MCF 10A (cell line): ENCODE results near the gene XPO4. TPM values are rescaled to one million over a fixed set of nuclear protein-coding genes. Genes with fewer than 3 reads are reported as not detected.

ENCODE experiments used
- BruUV-seq: library from RNA; stranded (reverse); fragments of 400-500 nt; replicated peaks from 2 replicates; lab custom pipeline; 2021; lab: Mats Ljungman, UMichigan
- CTCF ChIA-PET: fragments of 300-600 bp; sonication (Branson Sonifier 250); formaldehyde crosslinking; extraction: SDS; loops from one replicate; lab custom pipeline; 2021; ENCODE audit warnings: antibody characterized with exemption, inconsistent platforms; lab: Yijun Ruan, JAX
- POLR2A ChIA-PET: fragments of 300-600, 350-650 bp; sonication (Branson Sonifier 250); formaldehyde crosslinking; extraction: SDS; loops from one replicate; lab custom pipeline; 2020; ENCODE audit warnings: antibody characterized with exemption, inconsistent platforms; lab: Yijun Ruan, JAX
- DNase-seq: peaks from one replicate; pipeline ENCODE4 v3.0.0-alpha.2; 2018; ENCODE audit not compliant: unreplicated experiment
- H3K27ac Mint-ChIP-seq: one replicate; pipeline ENCODE4 v1.8.0; 2022; ENCODE audit warnings: mild to moderate bottlenecking, low read depth, mixed read lengths; ENCODE audit not compliant: unreplicated experiment
- H3K27me3 Mint-ChIP-seq: one replicate; pipeline ENCODE4 v1.8.0; 2022; ENCODE audit warnings: mixed read lengths; ENCODE audit not compliant: insufficient read depth, unreplicated experiment
- H3K36me3 Mint-ChIP-seq: one replicate; pipeline ENCODE4 v1.8.0; 2022; ENCODE audit warnings: mild to moderate bottlenecking, moderate library complexity, mixed read lengths; ENCODE audit not compliant: insufficient read depth, unreplicated experiment
- H3K4me1 Mint-ChIP-seq: one replicate; pipeline ENCODE4 v1.8.0; 2022; ENCODE audit warnings: mixed read lengths; ENCODE audit not compliant: insufficient read depth, unreplicated experiment
- H3K4me3 Mint-ChIP-seq: one replicate; pipeline ENCODE4 v1.8.0; 2022; ENCODE audit warnings: mild to moderate bottlenecking, moderate library complexity, mixed read lengths; ENCODE audit not compliant: unreplicated experiment
- H3K9me3 Mint-ChIP-seq: one replicate; pipeline ENCODE4 v1.8.0; 2022; ENCODE audit warnings: mixed read lengths; ENCODE audit not compliant: unreplicated experiment
- CTCF ChIP-seq: fragments of 200-600 bp; IDR thresholded peaks from one replicate; pipeline ENCODE4 v1.8.0; 2022; ENCODE audit warnings: antibody characterized with exemption, mild to moderate bottlenecking; ENCODE audit not compliant: unreplicated experiment
- intact Hi-C: fragments of 100-400 bp; cut with micrococcal nuclease; formaldehyde crosslinking; loops from 2 replicates; pipeline ENCODE4 v1.14.1; 2022
- total RNA-seq: library from RNA; stranded (reverse); gene quantifications from 2 replicates; pipeline ENCODE4 v1.2.3, GENCODE V29; 2022

The XPO4 gene
- total RNA-seq, 1 experiment from 2014 or later: 25.8 TPM

GRCh38 chr13:20780317-20780716 is 122.2 kb downstream of the XPO4 start:
- no peak overlapping the region for H3K4me3 Mint-ChIP-seq
- peaks cover 52% of the 10 kb centered on the region for H3K36me3 Mint-ChIP-seq
- intact Hi-C loops: no loop called here
- POLR2A ChIA-PET: interaction anchor here (0.5 to 1.0 kb wide), 3 partner anchors 18 to 396 kb away, joined by 3 read pairs; partner anchors contain the start of genes MRPL57 and SKA3
- no peaks in the 10 kb centered on the region for H3K4me1 Mint-ChIP-seq
- no peak overlapping the region for H3K27ac Mint-ChIP-seq
- no peaks in the 10 kb centered on the region for H3K27me3 Mint-ChIP-seq
- no TSS peak for BruUV-seq
- no peaks in the 10 kb centered on the region for H3K9me3 Mint-ChIP-seq
- no peak for DNase-seq
- CTCF ChIA-PET: interaction anchor here (0.6 to 1.0 kb wide), 2 partner anchors 49 to 64 kb away, joined by 3 read pairs; no protein-coding TSS in a partner anchor
- TF ChIP-seq CTCF: no peak

- no TSS peak for BruUV-seq
- no peaks in the 10 kb centered on the region for H3K9me3 Mint-ChIP-seq
- no peak for TF ChIP-seq CTCF
- H3K36me3 Mint-ChIP-seq: peaks cover 43% of the 10 kb centered on the region
- H3K27ac Mint-ChIP-seq: no peak overlapping the region
- DNase-seq: no peak
- no peak overlapping the region for H3K4me3 Mint-ChIP-seq
- CTCF ChIA-PET: interaction anchor here (0.6 to 0.8 kb wide), 2 partner anchors 25 to 50 kb away, joined by 6 to 7 read pairs; no protein-coding TSS in a partner anchor
- POLR2A ChIA-PET: interaction anchor here (0.6 to 1.0 kb wide), 3 partner anchors 36 to 397 kb away, joined by 3 read pairs; partner anchors contain the start of genes MRPL57 and SKA3
- no peaks in the 10 kb centered on the region for H3K27me3 Mint-ChIP-seq
- intact Hi-C loops: loop anchor here (5.0 kb wide), 1 partner anchor 33 kb away; no protein-coding TSS in a partner anchor
- no peaks in the 10 kb centered on the region for H3K4me1 Mint-ChIP-seq
Measured at GRCh38 chr13:20779405-20779804, 123.1 kb downstream of the XPO4 start.

- intact Hi-C loops: loop anchor here (5.0 kb wide), 1 partner anchor 34 kb away; no protein-coding TSS in a partner anchor
- no peak for TF ChIP-seq CTCF
- H3K9me3 Mint-ChIP-seq: no peaks in the 10 kb centered on the region
- no peaks in the 10 kb centered on the region for H3K27me3 Mint-ChIP-seq
- ChIA-PET POLR2A (no interaction called here), CTCF (interaction anchor here (1.1 kb wide), 1 partner anchor 50 kb away, joined by 3 read pairs; no protein-coding TSS in a partner anchor)
- H3K4me1 Mint-ChIP-seq: no peaks in the 10 kb centered on the region
- no peak for DNase-seq
- no peak overlapping the region for H3K27ac Mint-ChIP-seq
- no TSS peak for BruUV-seq
- H3K36me3 Mint-ChIP-seq: peaks cover 40% of the 10 kb centered on the region
- H3K4me3 Mint-ChIP-seq: no peak overlapping the region
Measured at GRCh38 chr13:20778311-20778710, 124.2 kb downstream of the XPO4 start.

GRCh38 chr13:20776751-20777150 is 125.8 kb downstream of the XPO4 start:
- H3K27ac Mint-ChIP-seq: no peak overlapping the region
- no TSS peak for BruUV-seq
- no peak overlapping the region for H3K4me3 Mint-ChIP-seq
- peaks cover 6% of the 10 kb centered on the region for H3K4me1 Mint-ChIP-seq
- ChIA-PET POLR2A (no interaction called here), CTCF (interaction anchor here (0.7 kb wide), 1 partner anchor 52 kb away, joined by 7 read pairs; no protein-coding TSS in a partner anchor)
- H3K36me3 Mint-ChIP-seq: peaks cover 29% of the 10 kb centered on the region
- no peak for DNase-seq
- intact Hi-C loops: loop anchor here (5.0 kb wide), 1 partner anchor 36 kb away; no protein-coding TSS in a partner anchor
- TF ChIP-seq CTCF: no peak
- no peaks in the 10 kb centered on the region for H3K27me3 Mint-ChIP-seq
- no peaks in the 10 kb centered on the region for H3K9me3 Mint-ChIP-seq
